Retina (tissue), 1 donor: ENCODE measurements around the gene ATP11C.
"Not testable (repeated sequence)": the region's sequence is repeated elsewhere in the genome, so short reads cannot be mapped to it uniquely, and the experiment has no call there.

Source experiments
- DNase-seq: peaks from one replicate; pipeline ENCODE4 v3.0.0-alpha.2; 2016

ATP11C gene

GRCh38 chrX:139932901-139933796, at the start of gene ATP11C:
ATP11C (minus strand) TSS chrX:139933053; CDS start chrX:139932042, 1,011 bp downstream.
- DNase-seq: peak; percentile 82

- DNase-seq: no peak
These were observed 41.6 kb upstream of the ATP11C start for GRCh38 chrX:139974471-139974870.

DNA sequence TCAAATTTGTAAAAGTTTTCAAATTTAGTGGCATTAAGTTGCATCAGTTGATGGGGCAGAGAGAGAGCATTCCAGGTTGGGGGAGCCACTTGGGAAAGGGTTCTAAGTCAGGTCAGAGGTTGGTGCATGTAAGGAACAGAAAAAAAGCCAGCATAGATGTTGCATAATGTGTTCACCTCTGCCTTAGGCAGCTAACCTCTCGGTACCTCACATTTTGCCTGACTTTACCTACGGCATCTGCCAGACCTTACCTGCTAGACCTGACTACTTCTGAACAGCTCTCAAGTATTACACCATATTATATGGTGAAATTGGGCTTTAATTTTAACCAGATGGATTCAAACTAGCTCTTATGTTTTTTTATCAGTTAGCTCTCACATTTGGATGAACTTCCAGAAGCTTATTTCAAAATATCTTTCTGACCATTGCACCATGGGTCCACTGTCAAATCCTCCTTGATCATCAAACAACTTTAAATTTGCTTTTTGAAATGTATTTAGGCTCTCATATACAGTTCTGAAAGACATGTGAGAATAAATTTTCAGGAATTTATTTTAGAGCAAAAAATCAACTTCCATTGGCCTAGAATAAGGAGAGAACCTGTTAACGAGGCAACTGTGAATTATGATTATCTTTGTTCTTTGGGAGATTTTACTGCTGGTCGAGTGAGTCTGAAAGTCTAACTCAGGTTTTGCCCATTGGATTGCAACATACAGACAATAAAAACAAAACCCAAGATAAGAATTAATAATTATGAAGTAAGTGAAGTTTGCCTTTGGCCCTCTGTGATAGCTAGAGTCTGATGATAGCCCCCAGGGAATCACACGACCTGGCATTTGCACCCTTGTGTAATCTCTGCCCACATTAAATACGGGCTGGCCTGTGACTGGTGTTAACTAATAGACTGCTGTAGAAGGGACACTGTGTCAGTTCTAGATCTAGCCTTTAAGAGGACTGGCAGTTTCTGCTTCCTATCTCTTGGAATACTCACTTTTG, 40.1 kb upstream of the ATP11C start:
- no peak for DNase-seq

- DNase-seq: no peak
These were observed 39.3 kb upstream of the ATP11C start for GRCh38 chrX:139972113-139972512.

- DNase-seq: no peak
These were observed 38.5 kb upstream of the ATP11C start for GRCh38 chrX:139971394-139971749.

DNA sequence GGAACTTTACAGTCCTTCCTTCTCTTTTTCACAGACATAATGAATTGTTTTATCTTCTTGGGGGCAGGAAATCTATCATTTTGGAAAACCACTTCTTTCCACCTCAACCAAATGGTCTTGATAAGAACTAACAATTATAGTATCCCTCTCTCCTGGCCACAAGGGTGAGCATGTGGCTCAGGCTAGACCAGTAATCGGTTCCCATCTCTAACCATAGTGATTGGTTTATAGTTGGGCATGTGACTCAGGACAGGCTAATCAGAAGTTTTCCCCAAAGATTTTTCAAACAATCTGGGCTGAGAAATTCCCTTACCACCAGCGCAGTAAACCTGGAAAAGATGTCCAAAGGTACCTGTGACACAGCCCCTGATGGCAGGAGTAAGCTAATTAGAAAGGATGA, 36.4 kb upstream of the ATP11C start:
- DNase-seq: no peak

GRCh38 chrX:139967750-139968149, 34.9 kb upstream of the ATP11C start:
- no peak for DNase-seq

- no peak for DNase-seq
These were observed 34.4 kb upstream of the ATP11C start for GRCh38 chrX:139967300-139967699.

DNA sequence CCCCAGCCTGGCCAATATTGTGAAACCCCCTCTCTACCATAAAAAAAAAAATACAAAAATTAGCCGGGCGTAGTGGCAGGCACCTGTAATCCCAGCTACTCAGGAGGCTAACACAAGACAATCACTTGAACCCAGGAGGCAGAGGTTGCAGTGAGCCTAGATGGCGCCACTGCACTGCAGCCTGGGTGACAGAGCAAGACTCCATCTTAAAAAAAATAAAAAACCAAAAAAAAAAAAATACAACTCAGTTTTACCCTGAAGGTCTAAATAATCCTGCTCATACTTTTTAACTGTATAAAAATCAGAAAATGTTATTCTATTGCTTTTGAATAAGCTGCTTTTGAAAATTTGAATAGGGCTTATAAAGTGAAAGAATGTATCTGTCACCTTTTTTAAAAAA, 33.3 kb upstream of the ATP11C start:
- not testable (repeated sequence) for DNase-seq

- no peak for DNase-seq
These were observed 32.6 kb upstream of the ATP11C start, which contains the start of gene CXorf66 for GRCh38 chrX:139965421-139965820. CXorf66 (minus strand) TSS chrX:139965521; CDS start chrX:139965496, 25 bp downstream.

DNA sequence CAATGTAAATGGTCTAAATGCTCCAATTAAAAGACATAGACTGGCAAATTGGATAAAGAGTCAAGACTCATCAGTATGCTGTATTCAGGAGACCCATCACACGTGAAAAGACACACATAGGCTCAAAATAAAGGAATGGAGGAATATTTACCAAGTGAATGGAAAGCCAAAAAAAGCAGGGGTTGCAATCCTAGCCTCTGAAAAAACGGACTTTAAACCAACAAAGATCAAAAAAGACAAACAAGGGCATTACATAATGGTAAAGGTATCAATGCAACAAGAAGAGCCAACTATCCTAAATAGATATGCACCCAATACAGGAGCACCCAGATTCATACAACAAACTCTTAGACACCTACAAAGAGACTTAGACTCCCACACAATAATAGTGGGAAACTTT, 28.2 kb upstream of the ATP11C start:
- not testable (repeated sequence) for DNase-seq

DNA sequence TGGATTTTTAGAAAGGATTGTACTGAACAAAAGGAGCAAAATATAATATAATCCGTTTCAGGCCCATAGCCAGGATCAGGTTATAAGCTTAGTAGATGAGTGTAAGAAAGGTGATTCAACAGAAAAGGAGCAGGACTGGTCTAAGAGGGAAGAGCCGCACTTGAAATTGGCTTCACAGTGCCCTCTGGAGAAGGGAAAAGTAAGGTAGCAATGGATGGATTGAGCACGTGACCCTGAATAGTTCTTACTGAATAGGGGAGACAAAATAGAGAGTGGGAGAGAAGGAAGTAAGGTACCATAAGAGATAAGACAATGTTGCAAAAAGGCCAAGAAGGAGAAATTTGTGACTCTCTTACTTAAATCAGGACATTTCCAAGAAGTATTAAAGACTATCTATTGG, 16.9 kb upstream of the ATP11C start:
- no peak for DNase-seq

DNA sequence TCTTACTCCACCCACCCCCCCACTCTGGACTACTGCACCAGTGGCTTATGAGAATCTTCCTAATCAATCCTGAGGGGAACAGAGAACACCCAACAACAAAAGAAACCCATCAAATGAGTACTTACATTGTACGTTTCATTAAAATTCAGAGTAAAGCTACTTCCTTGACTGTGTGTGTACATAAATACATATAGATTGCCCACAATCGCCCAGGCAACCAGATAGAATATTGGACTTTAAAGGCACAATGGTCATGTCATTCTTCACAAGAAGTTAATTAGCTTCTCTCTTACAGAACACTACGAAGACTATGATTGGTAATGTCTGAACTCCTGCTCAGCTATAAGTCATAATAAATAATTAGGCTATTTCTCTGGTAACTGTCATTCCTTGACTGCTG, 12.2 kb upstream of the ATP11C start:
- DNase-seq: no peak

- DNase-seq: no peak
These were observed 3.4 kb upstream of the ATP11C start for GRCh38 chrX:139936259-139936658.

DNA sequence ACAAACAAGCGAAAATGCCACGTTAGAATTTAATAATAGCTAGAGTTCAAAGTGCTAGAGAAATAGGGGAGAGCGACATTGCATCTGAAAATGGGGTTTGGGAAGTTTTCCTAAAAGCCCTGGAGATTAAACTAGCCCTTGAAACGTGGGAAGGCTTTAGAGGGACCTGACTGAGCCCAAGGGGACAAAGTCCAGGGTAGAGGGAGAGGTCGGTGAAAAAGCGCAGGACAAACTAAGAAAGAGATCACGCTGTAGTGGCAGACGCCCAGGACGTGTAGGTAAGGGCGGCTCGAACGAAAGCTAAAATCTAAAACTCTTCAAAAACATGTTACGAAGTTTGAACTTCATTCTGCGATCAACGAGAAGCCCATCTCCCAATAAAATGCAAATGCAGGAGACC, 1.1 kb upstream of the ATP11C start:
- no peak for DNase-seq

- no peak for DNase-seq
These were observed 566 bp downstream of the ATP11C start for GRCh38 chrX:139932073-139932900.

GRCh38 chrX:139931646-139932072, 1.2 kb downstream of the ATP11C start:
- DNase-seq: peak; percentile 46

GRCh38 chrX:139930916-139931645, 1.8 kb downstream of the ATP11C start:
- DNase-seq: peak; percentile 67

- no peak for DNase-seq
These were observed 2.5 kb downstream of the ATP11C start for GRCh38 chrX:139930401-139930800.

GRCh38 chrX:139929876-139930275, 3.0 kb downstream of the ATP11C start:
- DNase-seq: no peak

GRCh38 chrX:139924696-139925095, 8.2 kb downstream of the ATP11C start:
- DNase-seq: no peak
